ENCODE measurements around the gene SCAMP2.

GRCh38 chr15:74798388-74799254 lies 74.5 kb downstream of the SCAMP2 start:
- TF ChIP-seq CTCF (conservative IDR thresholded peaks at IDR 0.05 in 1 of 2, IDR thresholded peaks at IDR 0.05 in 1 of 2; ENCODE audit: low read depth in 1 of 2, low read length in 2 of 2) (no peak), EZH2 (IDR thresholded peaks at IDR 0.05; ENCODE audit: low read length, missing control alignments) (no peak)
